HepG2 (cell line): Measurements from ENCODE around the gene SEPHS2. TPM values are rescaled to one million over a fixed set of nuclear protein-coding genes. Genes with fewer than 3 reads are reported as not detected.

Source experiments
- CEBPB ChIP-seq: IDR thresholded peaks from 2 replicates; pipeline ENCODE4 v1.6.1; 2011; ENCODE audit warnings: low read depth, low read length, improper control_type of control experiment, borderline replicate concordance
- GATAD2A ChIP-seq: IDR thresholded peaks from 2 replicates; pipeline ENCODE4 v1.6.1; 2016
- MTA3 ChIP-seq: sonication (generic); formaldehyde crosslinking; IDR thresholded peaks from 2 replicates; pipeline ENCODE4 v1.4.0; 2020; ENCODE audit warnings: missing genetic modification reagents
- NCOA2 ChIP-seq: sonication (generic); formaldehyde crosslinking; IDR thresholded peaks from 2 replicates; pipeline ENCODE4 v1.8.0; 2022; ENCODE audit warnings: inconsistent platforms
- NFE2 ChIP-seq: sonication (generic); formaldehyde crosslinking; IDR thresholded peaks from 2 replicates; pipeline ENCODE4 v1.4.0; 2020; ENCODE audit warnings: missing genetic modification reagents
- RFX3 ChIP-seq: IDR thresholded peaks from 2 replicates; pipeline ENCODE4 v1.6.1; 2016; ENCODE audit warnings: missing biosample characterization, missing genetic modification reagents
- ZNF33B ChIP-seq: sonication (generic); formaldehyde crosslinking; IDR thresholded peaks from 2 replicates; pipeline ENCODE4 v1.5.1; 2020; ENCODE audit warnings: mild to moderate bottlenecking, missing genetic modification reagents
- ZNF776 ChIP-seq: sonication (generic); formaldehyde crosslinking; IDR thresholded peaks from 2 replicates; pipeline ENCODE4 v1.4.0; 2020; ENCODE audit warnings: mild to moderate bottlenecking, missing genetic modification reagents
- ZSCAN21 ChIP-seq: sonication (generic); formaldehyde crosslinking; IDR thresholded peaks from 2 replicates; pipeline ENCODE4 v1.8.0; 2022; ENCODE audit warnings: mild to moderate bottlenecking, missing genetic modification reagents, moderate library complexity, borderline replicate concordance
- ZSCAN25 ChIP-seq: sonication (generic); formaldehyde crosslinking; IDR thresholded peaks from 2 replicates; pipeline ENCODE4 v1.8.0; 2022; ENCODE audit warnings: mild to moderate bottlenecking, missing genetic modification reagents
- polyA plus RNA-seq, 8 experiments: library from polyadenylated mRNA; depleted of rRNA in 3 of 8; stranded (reverse) in 7 of 8; unstranded in 1 of 8; fragments of >200 nt; fragmentation: Illumina TruSeq in 4 of 8; extraction: Trizol in 4 of 8; gene quantifications; 2 replicates each; pipeline versions ENCODE4 v1.2.1 to v1.2.3, GENCODE V29; 2011 to 2016; ENCODE audit warnings: low read depth in 4 of 8, missing spikeins in 1 of 8, mixed read lengths in 1 of 8; ENCODE audit not compliant: insufficient read depth in 1 of 8
- total RNA-seq, 5 experiments: library from RNA; depleted of rRNA; stranded (reverse); fragments of >200 nt; fragmentation: Illumina TruSeq; extraction: Trizol; gene quantifications; 2 replicates each; pipeline ENCODE4 v1.2.3, GENCODE V29; 2016; ENCODE audit warnings: low read depth in 1 of 5
- TF ChIP-seq, protein P1 (sequence below): sonication (generic); formaldehyde crosslinking; IDR thresholded peaks from 2 replicates; pipeline ENCODE4 v1.5.1; 2020; ENCODE audit warnings: missing genetic modification reagents, mild to moderate bottlenecking, borderline replicate concordance
- TF ChIP-seq, protein P2 (sequence below): sonication (generic); formaldehyde crosslinking; IDR thresholded peaks from 2 replicates; pipeline ENCODE4 v1.8.1; 2022; ENCODE audit warnings: low read depth, mild to moderate bottlenecking, missing genetic modification reagents
- TF ChIP-seq, protein P3 (sequence below), 2 experiments: fragments of 450-650 bp in 1 of 2; sonication (generic) in 1 of 2; formaldehyde crosslinking in 1 of 2; IDR thresholded peaks; 2 replicates each; pipeline versions ENCODE4 v1.6.1 to v1.8.0; 2016 to 2022; ENCODE audit warnings: antibody characterized with exemption in 1 of 2, mild to moderate bottlenecking in 1 of 2, missing genetic modification reagents in 1 of 2
- TF ChIP-seq, protein P4 (sequence below): sonication (generic); formaldehyde crosslinking; IDR thresholded peaks from 2 replicates; pipeline ENCODE4 v1.8.1; 2023; ENCODE audit warnings: mild to moderate bottlenecking, missing genetic modification reagents

SEPHS2 gene
- total and polyA plus RNA-seq, 2 of the 13 experiments (the other 11 are each of a cell fraction or from before 2014, with no cell fraction given): 20.7 to 127 TPM

DNA sequence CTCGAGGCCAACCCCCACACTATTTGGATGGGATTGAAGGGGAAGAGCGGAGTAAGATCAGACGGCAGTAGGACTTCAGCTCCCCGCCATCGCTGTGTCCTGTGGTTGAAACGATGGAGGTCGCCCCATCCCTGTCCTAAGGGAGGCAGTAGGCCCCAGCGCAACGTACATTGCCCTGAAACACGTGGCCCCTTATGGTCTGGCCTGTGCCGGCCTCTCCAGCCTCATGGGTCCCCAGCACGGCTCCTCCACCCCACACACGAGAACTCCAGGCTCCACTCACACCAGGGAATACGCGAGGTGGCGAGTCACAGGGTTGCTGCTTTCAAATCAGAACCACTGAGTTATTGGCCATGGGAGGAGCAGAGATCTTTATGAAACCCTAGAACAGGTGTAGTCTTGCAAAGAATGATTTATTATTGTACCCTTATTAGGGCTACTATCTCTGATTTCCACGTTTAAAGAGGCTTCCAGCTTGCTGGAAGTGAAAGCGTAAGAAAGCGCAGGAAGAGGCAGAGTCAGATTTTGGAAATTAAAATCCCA lies 15.2 kb downstream of the SEPHS2 start (continued):
- TF ChIP-seq, protein P1, sequence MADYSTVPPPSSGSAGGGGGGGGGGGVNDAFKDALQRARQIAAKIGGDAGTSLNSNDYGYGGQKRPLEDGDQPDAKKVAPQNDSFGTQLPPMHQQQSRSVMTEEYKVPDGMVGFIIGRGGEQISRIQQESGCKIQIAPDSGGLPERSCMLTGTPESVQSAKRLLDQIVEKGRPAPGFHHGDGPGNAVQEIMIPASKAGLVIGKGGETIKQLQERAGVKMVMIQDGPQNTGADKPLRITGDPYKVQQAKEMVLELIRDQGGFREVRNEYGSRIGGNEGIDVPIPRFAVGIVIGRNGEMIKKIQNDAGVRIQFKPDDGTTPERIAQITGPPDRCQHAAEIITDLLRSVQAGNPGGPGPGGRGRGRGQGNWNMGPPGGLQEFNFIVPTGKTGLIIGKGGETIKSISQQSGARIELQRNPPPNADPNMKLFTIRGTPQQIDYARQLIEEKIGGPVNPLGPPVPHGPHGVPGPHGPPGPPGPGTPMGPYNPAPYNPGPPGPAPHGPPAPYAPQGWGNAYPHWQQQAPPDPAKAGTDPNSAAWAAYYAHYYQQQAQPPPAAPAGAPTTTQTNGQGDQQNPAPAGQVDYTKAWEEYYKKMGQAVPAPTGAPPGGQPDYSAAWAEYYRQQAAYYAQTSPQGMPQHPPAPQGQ (CRISPR knock-in tag): no peak
- TF ChIP-seq RFX3 (CRISPR knock-in tag): no peak
- peak; percentile 80; the same call in 1 of the 2 replicates for TF ChIP-seq ZNF33B (CRISPR knock-in tag)
- no peak; the same call in 1 of the 2 replicates for TF ChIP-seq NCOA2
- TF ChIP-seq ZSCAN25: peak; percentile 49; the same call in 1 of the 2 replicates
- TF ChIP-seq GATAD2A (CRISPR knock-in tag): peak; percentile 56
- peak; percentile 45; the same call in 1 of the 2 replicates for TF ChIP-seq ZSCAN21
- TF ChIP-seq, protein P2, sequence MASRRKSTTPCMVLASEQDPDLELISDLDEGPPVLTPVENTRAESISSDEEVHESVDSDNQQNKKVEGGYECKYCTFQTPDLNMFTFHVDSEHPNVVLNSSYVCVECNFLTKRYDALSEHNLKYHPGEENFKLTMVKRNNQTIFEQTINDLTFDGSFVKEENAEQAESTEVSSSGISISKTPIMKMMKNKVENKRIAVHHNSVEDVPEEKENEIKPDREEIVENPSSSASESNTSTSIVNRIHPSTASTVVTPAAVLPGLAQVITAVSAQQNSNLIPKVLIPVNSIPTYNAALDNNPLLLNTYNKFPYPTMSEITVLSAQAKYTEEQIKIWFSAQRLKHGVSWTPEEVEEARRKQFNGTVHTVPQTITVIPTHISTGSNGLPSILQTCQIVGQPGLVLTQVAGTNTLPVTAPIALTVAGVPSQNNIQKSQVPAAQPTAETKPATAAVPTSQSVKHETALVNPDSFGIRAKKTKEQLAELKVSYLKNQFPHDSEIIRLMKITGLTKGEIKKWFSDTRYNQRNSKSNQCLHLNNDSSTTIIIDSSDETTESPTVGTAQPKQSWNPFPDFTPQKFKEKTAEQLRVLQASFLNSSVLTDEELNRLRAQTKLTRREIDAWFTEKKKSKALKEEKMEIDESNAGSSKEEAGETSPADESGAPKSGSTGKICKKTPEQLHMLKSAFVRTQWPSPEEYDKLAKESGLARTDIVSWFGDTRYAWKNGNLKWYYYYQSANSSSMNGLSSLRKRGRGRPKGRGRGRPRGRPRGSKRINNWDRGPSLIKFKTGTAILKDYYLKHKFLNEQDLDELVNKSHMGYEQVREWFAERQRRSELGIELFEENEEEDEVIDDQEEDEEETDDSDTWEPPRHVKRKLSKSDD (CRISPR knock-in tag): no peak; the same call in none of the 2 replicates
- no peak for TF ChIP-seq NFE2 (CRISPR knock-in tag)
- no peak for TF ChIP-seq CEBPB
- no peak for TF ChIP-seq ZNF776 (CRISPR knock-in tag)
- TF ChIP-seq, protein P3, sequence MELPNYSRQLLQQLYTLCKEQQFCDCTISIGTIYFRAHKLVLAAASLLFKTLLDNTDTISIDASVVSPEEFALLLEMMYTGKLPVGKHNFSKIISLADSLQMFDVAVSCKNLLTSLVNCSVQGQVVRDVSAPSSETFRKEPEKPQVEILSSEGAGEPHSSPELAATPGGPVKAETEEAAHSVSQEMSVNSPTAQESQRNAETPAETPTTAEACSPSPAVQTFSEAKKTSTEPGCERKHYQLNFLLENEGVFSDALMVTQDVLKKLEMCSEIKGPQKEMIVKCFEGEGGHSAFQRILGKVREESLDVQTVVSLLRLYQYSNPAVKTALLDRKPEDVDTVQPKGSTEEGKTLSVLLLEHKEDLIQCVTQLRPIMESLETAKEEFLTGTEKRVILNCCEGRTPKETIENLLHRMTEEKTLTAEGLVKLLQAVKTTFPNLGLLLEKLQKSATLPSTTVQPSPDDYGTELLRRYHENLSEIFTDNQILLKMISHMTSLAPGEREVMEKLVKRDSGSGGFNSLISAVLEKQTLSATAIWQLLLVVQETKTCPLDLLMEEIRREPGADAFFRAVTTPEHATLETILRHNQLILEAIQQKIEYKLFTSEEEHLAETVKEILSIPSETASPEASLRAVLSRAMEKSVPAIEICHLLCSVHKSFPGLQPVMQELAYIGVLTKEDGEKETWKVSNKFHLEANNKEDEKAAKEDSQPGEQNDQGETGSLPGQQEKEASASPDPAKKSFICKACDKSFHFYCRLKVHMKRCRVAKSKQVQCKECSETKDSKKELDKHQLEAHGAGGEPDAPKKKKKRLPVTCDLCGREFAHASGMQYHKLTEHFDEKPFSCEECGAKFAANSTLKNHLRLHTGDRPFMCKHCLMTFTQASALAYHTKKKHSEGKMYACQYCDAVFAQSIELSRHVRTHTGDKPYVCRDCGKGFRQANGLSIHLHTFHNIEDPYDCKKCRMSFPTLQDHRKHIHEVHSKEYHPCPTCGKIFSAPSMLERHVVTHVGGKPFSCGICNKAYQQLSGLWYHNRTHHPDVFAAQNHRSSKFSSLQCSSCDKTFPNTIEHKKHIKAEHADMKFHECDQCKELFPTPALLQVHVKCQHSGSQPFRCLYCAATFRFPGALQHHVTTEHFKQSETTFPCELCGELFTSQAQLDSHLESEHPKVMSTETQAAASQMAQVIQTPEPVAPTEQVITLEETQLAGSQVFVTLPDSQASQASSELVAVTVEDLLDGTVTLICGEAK (IDR thresholded peaks at IDR 0.05): no peak
- TF ChIP-seq, protein P3 (CRISPR knock-in tag; IDR thresholded peaks at IDR 0.05): peak; percentile 89; the same call in 1 of the 2 replicates
- TF ChIP-seq, protein P4, sequence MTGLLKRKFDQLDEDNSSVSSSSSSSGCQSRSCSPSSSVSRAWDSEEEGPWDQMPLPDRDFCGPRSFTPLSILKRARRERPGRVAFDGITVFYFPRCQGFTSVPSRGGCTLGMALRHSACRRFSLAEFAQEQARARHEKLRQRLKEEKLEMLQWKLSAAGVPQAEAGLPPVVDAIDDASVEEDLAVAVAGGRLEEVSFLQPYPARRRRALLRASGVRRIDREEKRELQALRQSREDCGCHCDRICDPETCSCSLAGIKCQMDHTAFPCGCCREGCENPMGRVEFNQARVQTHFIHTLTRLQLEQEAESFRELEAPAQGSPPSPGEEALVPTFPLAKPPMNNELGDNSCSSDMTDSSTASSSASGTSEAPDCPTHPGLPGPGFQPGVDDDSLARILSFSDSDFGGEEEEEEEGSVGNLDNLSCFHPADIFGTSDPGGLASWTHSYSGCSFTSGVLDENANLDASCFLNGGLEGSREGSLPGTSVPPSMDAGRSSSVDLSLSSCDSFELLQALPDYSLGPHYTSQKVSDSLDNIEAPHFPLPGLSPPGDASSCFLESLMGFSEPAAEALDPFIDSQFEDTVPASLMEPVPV: peak; percentile 49
- TF ChIP-seq MTA3: no peak
